ENCODE results near the gene FANCI.

GRCh38 chr15:89333011-89333860 lies 89.5 kb downstream of the FANCI start:
- no peak for TF ChIP-seq CTCF (IDR thresholded peaks at IDR 0.05 in 8 of 11, conservative IDR thresholded peaks at IDR 0.05 in 3 of 11)
- no peak for TF ChIP-seq POLR2AphosphoS5 (IDR thresholded peaks at IDR 0.05)
